H54 (cell line): ENCODE results near the gene PILRA.
"Not testable (repeated sequence)": the region's sequence is repeated elsewhere in the genome, so short reads cannot be mapped to it uniquely, and the experiment has no call there.

Source experiments
- DNase-seq: peaks from one replicate; pipeline ENCODE4 v3.0.0; 2011; ENCODE audit warnings: low spot score, mixed read lengths; ENCODE audit not compliant: insufficient read length
- FAIRE-seq: peaks from 3 replicates; lab custom pipeline; 2011; peaks lifted over from hg19 to GRCh38; lab: Jason Lieb, UNC
- POLR2A ChIP-seq: IDR thresholded peaks from 2 replicates; pipeline ENCODE4 v1.6.1; 2011; ENCODE audit warnings: low read depth, mild to moderate bottlenecking, low read length

Gene PILRA

GRCh38 chr7:100434297-100435144 lies 61.2 kb downstream of the PILRA start:
- FAIRE-seq (no peak), DNase-seq (no peak)
- TF ChIP-seq POLR2A, result no peak

- DNase-seq (peak; percentile 48), FAIRE-seq (no peak)
- TF ChIP-seq POLR2A, result peak; percentile 31; the same call in 1 of the 2 replicates
Measured at GRCh38 chr7:100435401-100436304, 62.4 kb downstream of the PILRA start.

GRCh38 chr7:100437150-100438100 lies 64.1 kb downstream of the PILRA start:
- no peak for TF ChIP-seq POLR2A
- no peak for DNase-seq
- FAIRE-seq, result no peak

- DNase-seq, result no peak
- no peak for FAIRE-seq
- no peak for TF ChIP-seq POLR2A
Measured at GRCh38 chr7:100438172-100438571, 64.9 kb downstream of the PILRA start.

GRCh38 chr7:100438731-100439130 lies 65.4 kb downstream of the PILRA start:
- FAIRE-seq, DNase-seq: not testable (repeated sequence)

GRCh38 chr7:100439244-100439643 lies 66.0 kb downstream of the PILRA start:
- FAIRE-seq, DNase-seq: not testable (repeated sequence)

GRCh38 chr7:100441641-100442535 lies 68.6 kb downstream of the PILRA start:
- DNase-seq, result no peak
- no peak for FAIRE-seq
- no peak for TF ChIP-seq POLR2A

GRCh38 chr7:100443096-100443840 lies 70.0 kb downstream of the PILRA start:
- FAIRE-seq (no peak), DNase-seq (no peak)
- no peak for TF ChIP-seq POLR2A

GRCh38 chr7:100444311-100445278 lies 71.3 kb downstream of the PILRA start:
- TF ChIP-seq POLR2A, result no peak
- DNase-seq, result peak; percentile 84
- FAIRE-seq, result no peak

GRCh38 chr7:100446040-100446439 lies 72.8 kb downstream of the PILRA start:
- FAIRE-seq (no peak), DNase-seq (no peak)
- no peak for TF ChIP-seq POLR2A

GRCh38 chr7:100447363-100447762 lies 74.1 kb downstream of the PILRA start:
- not testable (repeated sequence) for FAIRE-seq

More at GRCh38 chr7:100447363-100447762, 74.1 kb downstream of the PILRA start:
- not testable (repeated sequence) for DNase-seq
